MCF 10A (cell line): Measurements from ENCODE around the gene LSM2. TPM values are rescaled to one million over a fixed set of nuclear protein-coding genes. Genes with fewer than 3 reads are reported as not detected.

Source experiments
- BruUV-seq: library from RNA; stranded (reverse); fragments of 400-500 nt; replicated peaks from 2 replicates; lab custom pipeline; 2021; lab: Mats Ljungman, UMichigan
- CTCF ChIA-PET: fragments of 300-600 bp; sonication (Branson Sonifier 250); formaldehyde crosslinking; extraction: SDS; loops from one replicate; lab custom pipeline; 2021; ENCODE audit warnings: antibody characterized with exemption, inconsistent platforms; lab: Yijun Ruan, JAX
- POLR2A ChIA-PET: fragments of 300-600, 350-650 bp; sonication (Branson Sonifier 250); formaldehyde crosslinking; extraction: SDS; loops from one replicate; lab custom pipeline; 2020; ENCODE audit warnings: antibody characterized with exemption, inconsistent platforms; lab: Yijun Ruan, JAX
- DNase-seq: peaks from one replicate; pipeline ENCODE4 v3.0.0-alpha.2; 2018; ENCODE audit not compliant: unreplicated experiment
- H3K27ac Mint-ChIP-seq: one replicate; pipeline ENCODE4 v1.8.0; 2022; ENCODE audit warnings: mild to moderate bottlenecking, low read depth, mixed read lengths; ENCODE audit not compliant: unreplicated experiment
- H3K27me3 Mint-ChIP-seq: one replicate; pipeline ENCODE4 v1.8.0; 2022; ENCODE audit warnings: mixed read lengths; ENCODE audit not compliant: insufficient read depth, unreplicated experiment
- H3K36me3 Mint-ChIP-seq: one replicate; pipeline ENCODE4 v1.8.0; 2022; ENCODE audit warnings: mild to moderate bottlenecking, moderate library complexity, mixed read lengths; ENCODE audit not compliant: insufficient read depth, unreplicated experiment
- H3K4me1 Mint-ChIP-seq: one replicate; pipeline ENCODE4 v1.8.0; 2022; ENCODE audit warnings: mixed read lengths; ENCODE audit not compliant: insufficient read depth, unreplicated experiment
- H3K4me3 Mint-ChIP-seq: one replicate; pipeline ENCODE4 v1.8.0; 2022; ENCODE audit warnings: mild to moderate bottlenecking, moderate library complexity, mixed read lengths; ENCODE audit not compliant: unreplicated experiment
- H3K9me3 Mint-ChIP-seq: one replicate; pipeline ENCODE4 v1.8.0; 2022; ENCODE audit warnings: mixed read lengths; ENCODE audit not compliant: unreplicated experiment
- intact Hi-C: fragments of 100-400 bp; cut with micrococcal nuclease; formaldehyde crosslinking; loops from 2 replicates; pipeline ENCODE4 v1.14.1; 2022
- total RNA-seq: library from RNA; stranded (reverse); gene quantifications from 2 replicates; pipeline ENCODE4 v1.2.3, GENCODE V29; 2022
- TF ChIP-seq, protein P1 (sequence below): fragments of 200-600 bp; IDR thresholded peaks from one replicate; pipeline ENCODE4 v1.8.0; 2022; ENCODE audit warnings: antibody characterized with exemption, mild to moderate bottlenecking; ENCODE audit not compliant: unreplicated experiment

Gene LSM2
- total RNA-seq, 1 experiment from 2014 or later = 47.4 TPM

DNA sequence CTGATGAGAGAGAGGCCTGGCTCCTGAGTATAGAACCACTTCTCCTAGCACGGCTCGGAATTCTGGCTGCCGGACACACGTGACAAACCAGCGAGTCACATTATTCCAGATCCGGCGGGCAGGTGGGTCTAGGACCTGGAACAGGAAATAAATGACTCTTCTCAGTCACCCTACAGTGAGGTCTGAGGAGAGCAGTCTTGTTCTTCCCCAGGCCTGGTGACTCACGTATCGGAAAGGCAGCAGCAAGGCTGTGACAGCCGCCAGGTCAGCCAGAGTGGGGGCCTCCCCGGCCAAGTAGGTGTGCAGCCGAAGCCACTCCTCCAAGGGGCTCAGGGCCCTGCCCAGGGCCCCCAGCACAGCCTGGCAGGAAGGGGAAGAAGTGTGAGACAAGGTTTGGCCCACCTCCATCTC, 14.0 kb downstream of the LSM2 start:
- TF ChIP-seq, protein P1, sequence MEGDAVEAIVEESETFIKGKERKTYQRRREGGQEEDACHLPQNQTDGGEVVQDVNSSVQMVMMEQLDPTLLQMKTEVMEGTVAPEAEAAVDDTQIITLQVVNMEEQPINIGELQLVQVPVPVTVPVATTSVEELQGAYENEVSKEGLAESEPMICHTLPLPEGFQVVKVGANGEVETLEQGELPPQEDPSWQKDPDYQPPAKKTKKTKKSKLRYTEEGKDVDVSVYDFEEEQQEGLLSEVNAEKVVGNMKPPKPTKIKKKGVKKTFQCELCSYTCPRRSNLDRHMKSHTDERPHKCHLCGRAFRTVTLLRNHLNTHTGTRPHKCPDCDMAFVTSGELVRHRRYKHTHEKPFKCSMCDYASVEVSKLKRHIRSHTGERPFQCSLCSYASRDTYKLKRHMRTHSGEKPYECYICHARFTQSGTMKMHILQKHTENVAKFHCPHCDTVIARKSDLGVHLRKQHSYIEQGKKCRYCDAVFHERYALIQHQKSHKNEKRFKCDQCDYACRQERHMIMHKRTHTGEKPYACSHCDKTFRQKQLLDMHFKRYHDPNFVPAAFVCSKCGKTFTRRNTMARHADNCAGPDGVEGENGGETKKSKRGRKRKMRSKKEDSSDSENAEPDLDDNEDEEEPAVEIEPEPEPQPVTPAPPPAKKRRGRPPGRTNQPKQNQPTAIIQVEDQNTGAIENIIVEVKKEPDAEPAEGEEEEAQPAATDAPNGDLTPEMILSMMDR = no peak
- DNase-seq = peak; percentile 86
- no TSS peak for BruUV-seq
- H3K4me3 Mint-ChIP-seq = peak overlapping the region; percentile 99
- peaks cover 66% of the 10 kb centered on the region for H3K36me3 Mint-ChIP-seq
- H3K4me1 Mint-ChIP-seq = peaks cover 31% of the 10 kb centered on the region
- CTCF ChIA-PET = interaction anchor here (0.7 to 2.0 kb wide), 3 partner anchors 22 to 60 kb away, joined by 3 to 9 read pairs (median 3); no protein-coding TSS in a partner anchor
- H3K27ac Mint-ChIP-seq = peak overlapping the region; percentile 98
- intact Hi-C loops = no loop called here
- POLR2A ChIA-PET = interaction anchor here (1.7 to 2.0 kb wide), 2 partner anchors 14 to 53 kb away, joined by 7 to 8 read pairs; partner anchors contain the start of genes LSM2 and MSH5
- no peaks in the 10 kb centered on the region for H3K27me3 Mint-ChIP-seq
- H3K9me3 Mint-ChIP-seq = no peaks in the 10 kb centered on the region

DNA sequence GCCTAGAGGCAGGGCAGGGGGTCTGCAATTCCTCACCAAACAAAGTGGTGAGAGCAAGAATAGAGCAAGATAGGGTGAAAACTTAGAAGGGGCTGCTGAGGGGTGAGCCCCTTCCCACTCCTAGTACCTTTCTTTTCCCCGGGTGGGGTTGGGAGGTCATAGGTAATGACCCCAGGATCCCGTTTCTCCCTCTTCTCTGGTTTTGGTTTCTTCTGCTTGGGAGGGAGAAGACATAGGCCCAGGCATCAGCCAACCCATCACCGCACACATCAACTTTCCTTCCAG, 14.7 kb downstream of the LSM2 start:
- DNase-seq = no peak
- TF ChIP-seq, protein P1 = no peak
- POLR2A ChIA-PET = interaction anchor here (1.1 to 2.0 kb wide), 6 partner anchors 14 to 52 kb away, joined by 3 to 14 read pairs (median 6); partner anchors contain the start of genes HSPA1A, HSPA1L, LSM2 and MSH5
- Mint-ChIP-seq H3K4me1 (peaks cover 31% of the 10 kb centered on the region), H3K27ac (no peak overlapping the region), H3K9me3 (no peaks in the 10 kb centered on the region), H3K36me3 (peaks cover 67% of the 10 kb centered on the region), H3K4me3 (no peak overlapping the region), H3K27me3 (no peaks in the 10 kb centered on the region)
- CTCF ChIA-PET = interaction anchor here (0.5 to 2.0 kb wide), 10 partner anchors 9 to 60 kb away, joined by 3 to 9 read pairs (median 4); partner anchors contain the start of gene MSH5
- BruUV-seq = no TSS peak
- intact Hi-C loops = no loop called here

DNA sequence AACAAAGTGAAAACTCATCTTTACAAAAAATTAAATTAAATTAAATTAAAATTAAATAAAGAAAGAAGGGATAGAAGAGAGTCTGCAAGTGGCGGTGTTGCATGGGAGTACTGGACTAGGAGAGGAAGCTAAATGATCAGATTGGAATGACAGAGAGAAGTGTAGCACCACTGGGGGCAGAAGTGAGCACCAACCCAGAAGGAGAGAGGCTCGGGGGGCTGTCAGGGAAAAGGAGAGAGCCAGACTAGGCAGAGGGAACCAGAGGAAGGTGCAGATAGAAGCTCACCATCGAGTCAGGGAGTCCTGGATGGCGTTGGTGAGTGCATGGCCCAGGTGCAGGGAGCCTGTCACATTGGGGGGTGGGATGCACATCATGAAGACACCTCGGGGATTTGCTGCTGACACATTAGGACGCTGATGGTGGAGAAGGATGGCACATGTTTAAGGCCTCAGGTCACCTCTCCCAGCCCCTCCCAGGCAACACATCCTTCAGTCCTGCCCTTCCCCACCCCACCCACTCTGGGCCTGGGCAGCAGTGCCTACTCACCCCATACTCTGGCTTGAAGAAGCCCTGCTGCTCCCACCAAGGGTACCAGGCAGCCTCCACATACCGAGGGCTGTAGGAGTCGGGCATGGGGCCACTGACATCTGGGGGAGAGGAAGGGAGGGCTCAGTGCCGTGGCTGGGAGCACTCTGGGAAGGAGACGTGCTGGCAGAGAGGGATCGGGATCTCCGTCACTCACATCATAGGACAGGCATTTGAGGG, 15.3 kb downstream of the LSM2 start:
- ChIA-PET POLR2A (interaction anchor here (0.6 to 2.0 kb wide), 13 partner anchors 14 to 244 kb away, joined by 3 to 14 read pairs (median 5); partner anchors contain the start of genes DDAH2, HSPA1A, HSPA1B and HSPA1L), CTCF (interaction anchor here (0.5 to 2.0 kb wide), 22 partner anchors 10 to 165 kb away, joined by 3 to 10 read pairs (median 4); partner anchors contain the start of genes ABHD16A, MSH5 and VWA7)
- Mint-ChIP-seq H3K4me1 (peaks cover 31% of the 10 kb centered on the region), H3K27me3 (no peaks in the 10 kb centered on the region), H3K9me3 (no peaks in the 10 kb centered on the region), H3K27ac (no peak overlapping the region), H3K4me3 (peak overlapping the region; percentile 45), H3K36me3 (peaks cover 73% of the 10 kb centered on the region)
- BruUV-seq = no TSS peak
- intact Hi-C loops = loop anchor here (1.0 kb wide), 1 partner anchor 14 kb away; the partner anchor contains the start of gene VWA7
- peak; percentile 46 for DNase-seq
- TF ChIP-seq, protein P1 = peak; percentile 55

DNA sequence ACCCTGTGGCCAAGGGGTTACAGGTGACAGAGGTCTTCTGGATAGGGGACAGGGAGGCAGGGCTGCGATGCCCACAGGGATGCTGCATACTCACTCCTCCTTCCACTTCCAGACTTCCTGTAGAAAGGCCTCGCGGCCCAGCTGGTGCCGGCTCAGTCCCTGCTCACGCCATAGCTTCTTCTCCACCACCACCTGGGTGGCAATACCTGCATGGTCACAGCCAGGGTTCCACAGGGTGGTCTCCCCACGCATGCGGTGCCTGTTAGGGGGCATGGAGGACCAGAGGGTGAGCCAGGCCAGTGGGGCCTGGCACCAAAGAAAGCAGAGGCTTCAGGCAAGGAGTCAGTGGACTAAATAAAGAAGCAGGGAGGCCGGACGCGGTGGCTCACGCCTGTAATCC, 21.3 kb downstream of the LSM2 start:
- Mint-ChIP-seq H3K27ac (no peak overlapping the region), H3K4me3 (no peak overlapping the region), H3K27me3 (no peaks in the 10 kb centered on the region), H3K9me3 (no peaks in the 10 kb centered on the region), H3K36me3 (peaks cover 74% of the 10 kb centered on the region), H3K4me1 (peaks cover 1% of the 10 kb centered on the region)
- intact Hi-C loops = no loop called here
- CTCF ChIA-PET = interaction anchor here (0.6 to 1.3 kb wide), 8 partner anchors 10 to 1188 kb away, joined by 3 to 4 read pairs (median 4); partner anchors contain the start of gene VARS1
- TF ChIP-seq, protein P1 = no peak
- BruUV-seq = no TSS peak
- DNase-seq = no peak
- POLR2A ChIA-PET = interaction anchor here (0.5 to 1.5 kb wide), 7 partner anchors 10 to 1671 kb away, joined by 3 to 6 read pairs (median 3); partner anchors contain the start of genes LSM2 and VARS1
